HFFc6 (cell line): ENCODE results near the gene FBLIM1. TPM values are rescaled to one million over a fixed set of nuclear protein-coding genes. Genes with fewer than 3 reads are reported as not detected.

Experiments used
- DNase-seq: peaks from one replicate; pipeline ENCODE4 v3.0.0-alpha.2; 2018
- H3K27ac Mint-ChIP-seq: 2 replicates; pipeline ENCODE4 v1.8.0; 2020; ENCODE audit warnings: mild to moderate bottlenecking, mixed read lengths
- H3K27me3 Mint-ChIP-seq: 2 replicates; pipeline ENCODE4 v1.8.0; 2021; ENCODE audit warnings: mild to moderate bottlenecking, moderate library complexity, mixed read lengths; ENCODE audit not compliant: insufficient read depth
- H3K36me3 Mint-ChIP-seq: 2 replicates; pipeline ENCODE4 v1.8.0; 2021; ENCODE audit warnings: low read depth, mixed read lengths
- H3K4me1 Mint-ChIP-seq: 2 replicates; pipeline ENCODE4 v1.8.0; 2020; ENCODE audit warnings: low read depth, mixed read lengths
- H3K4me3 Mint-ChIP-seq: 2 replicates; pipeline ENCODE4 v1.8.0; 2020; ENCODE audit warnings: mild to moderate bottlenecking, moderate library complexity, mixed read lengths
- H3K9me3 Mint-ChIP-seq: 2 replicates; pipeline ENCODE4 v1.8.0; 2020; ENCODE audit warnings: mild to moderate bottlenecking, mixed read lengths
- CTCF ChIP-seq: fragments of 200-600 bp; sonication (generic); IDR thresholded peaks from 2 replicates; pipeline ENCODE4 v1.5.0; 2021; ENCODE audit warnings: antibody characterized with exemption, mild to moderate bottlenecking
- total RNA-seq, 6 experiments: library from RNA; stranded (reverse); fragmentation: NEBNext Ultra II Directional; extraction: Animal tissue kit (Norgen Biotek cat#: 25700); gene quantifications; 2 replicates in 1 of 6; 3 replicates in 5 of 6; pipeline ENCODE4 v1.2.3, GENCODE V29; 2021

The FBLIM1 gene
- total RNA-seq, 6 experiments from 2014 or later = 98.4 to 127 (median 110) TPM

- Mint-ChIP-seq H3K4me1 (peaks cover 57% of the 10 kb centered on the region), H3K36me3 (peaks cover 13% of the 10 kb centered on the region; the same call in 1 of the 2 replicates), H3K9me3 (no peaks in the 10 kb centered on the region), H3K4me3 (peak overlapping the region; percentile 91), H3K27me3 (peaks cover 1% of the 10 kb centered on the region; the same call in 1 of the 2 replicates), H3K27ac (peak overlapping the region; percentile 96)
- no peak for TF ChIP-seq CTCF
- DNase-seq = peak; percentile 79
Measured at GRCh38 chr1:15760520-15761211, 2.1 kb downstream of the FBLIM1 start.

DNA sequence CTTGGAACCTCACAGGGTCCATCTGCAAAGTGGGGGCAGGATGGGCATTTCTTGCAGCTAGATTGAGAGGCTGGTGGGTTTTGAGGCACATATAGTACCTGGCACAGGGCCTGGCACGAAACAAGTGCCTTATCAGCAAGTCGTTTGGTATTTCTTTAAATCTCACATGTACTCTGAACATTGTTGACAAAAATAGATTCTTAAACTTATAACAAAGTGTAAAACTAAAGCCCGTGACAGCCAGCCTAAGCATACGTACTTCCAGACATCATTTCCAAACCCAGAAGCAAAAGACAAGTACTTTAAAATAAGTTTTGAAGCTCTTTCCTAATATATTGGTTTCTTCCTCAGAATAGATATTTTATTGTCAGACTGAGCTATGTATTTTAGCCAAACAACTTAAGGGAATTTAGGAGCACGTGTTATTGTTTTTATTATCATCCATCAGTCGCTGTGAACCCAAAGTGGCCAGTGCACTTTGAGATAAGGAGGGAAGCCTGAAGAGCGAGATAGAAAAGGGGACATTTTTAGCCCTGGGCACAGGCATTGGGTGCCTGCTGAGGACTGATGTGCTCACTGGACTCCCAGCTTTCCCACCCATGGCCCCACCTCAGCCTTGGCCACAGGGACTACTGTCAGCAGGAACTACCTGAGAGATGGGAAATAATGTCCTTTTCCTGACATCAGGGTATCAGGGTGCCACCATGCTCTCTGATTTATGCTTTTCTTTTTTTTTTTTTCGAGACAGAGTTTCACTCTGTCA, 3.0 kb downstream of the FBLIM1 start:
- Mint-ChIP-seq H3K4me3 (peak overlapping the region; percentile 91), H3K27me3 (peaks cover 1% of the 10 kb centered on the region; the same call in 1 of the 2 replicates), H3K36me3 (peaks cover 16% of the 10 kb centered on the region; the same call in 1 of the 2 replicates), H3K4me1 (peaks cover 53% of the 10 kb centered on the region), H3K9me3 (no peaks in the 10 kb centered on the region), H3K27ac (peak overlapping the region; percentile 96)
- TF ChIP-seq CTCF = no peak
- DNase-seq = no peak

GRCh38 chr1:15762546-15762945, 4.0 kb downstream of the FBLIM1 start:
- Mint-ChIP-seq H3K27me3 (peaks cover 1% of the 10 kb centered on the region; the same call in 1 of the 2 replicates), H3K4me1 (peaks cover 48% of the 10 kb centered on the region), H3K27ac (peak overlapping the region; percentile 14; the same call in 1 of the 2 replicates), H3K36me3 (peaks cover 16% of the 10 kb centered on the region; the same call in 1 of the 2 replicates), H3K9me3 (no peaks in the 10 kb centered on the region), H3K4me3 (no peak overlapping the region)
- TF ChIP-seq CTCF = no peak
- DNase-seq = no peak

DNA sequence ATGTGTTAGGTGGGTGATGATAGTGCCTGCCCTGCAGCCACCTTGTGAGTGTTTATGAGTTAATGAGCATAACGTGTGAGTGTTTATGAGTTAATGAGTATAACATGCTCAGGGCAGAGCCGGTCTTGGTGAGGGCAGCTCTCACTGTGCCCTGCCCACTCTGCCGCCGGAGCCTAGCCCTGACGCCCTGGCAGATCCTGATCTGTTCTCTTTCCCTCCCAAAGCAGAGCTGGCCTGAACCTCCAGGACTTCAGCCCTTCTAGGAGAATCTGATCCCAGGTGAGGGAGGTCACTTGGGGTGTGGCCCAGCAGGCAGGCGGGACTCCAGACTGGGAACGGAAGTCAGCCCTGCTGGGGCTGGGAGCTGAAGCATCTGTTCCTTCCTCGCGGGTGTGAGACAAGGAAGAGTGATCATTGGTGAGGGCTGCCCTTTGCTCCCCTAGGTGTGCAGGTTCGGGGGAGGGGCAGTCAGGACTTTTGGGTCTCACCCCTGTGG, 5.7 kb downstream of the FBLIM1 start:
- no peak for DNase-seq
- TF ChIP-seq CTCF = no peak
- Mint-ChIP-seq H3K36me3 (peaks cover 20% of the 10 kb centered on the region), H3K27ac (peak overlapping the region; percentile 36), H3K4me1 (peaks cover 47% of the 10 kb centered on the region), H3K27me3 (peaks cover 1% of the 10 kb centered on the region; the same call in 1 of the 2 replicates), H3K9me3 (no peaks in the 10 kb centered on the region), H3K4me3 (no peak overlapping the region)

DNA sequence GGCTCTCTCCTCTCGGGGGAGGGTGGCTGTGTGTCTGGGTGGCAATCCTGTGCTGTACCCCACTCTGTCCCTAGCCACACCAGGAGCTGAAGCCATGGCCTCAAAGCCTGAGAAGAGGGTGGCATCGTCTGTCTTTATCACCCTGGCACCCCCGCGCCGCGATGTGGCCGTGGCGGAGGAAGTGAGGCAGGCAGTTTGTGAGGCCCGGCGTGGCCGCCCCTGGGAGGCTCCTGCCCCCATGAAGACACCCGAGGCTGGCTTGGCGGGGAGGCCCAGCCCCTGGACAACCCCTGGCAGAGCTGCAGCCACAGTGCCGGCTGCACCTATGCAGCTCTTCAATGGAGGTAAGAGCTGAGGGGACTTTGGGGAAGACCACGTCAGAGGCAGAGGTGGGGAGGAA, 6.3 kb downstream of the FBLIM1 start:
- H3K27me3 Mint-ChIP-seq = peaks cover 1% of the 10 kb centered on the region; the same call in 1 of the 2 replicates
- no peaks in the 10 kb centered on the region for H3K9me3 Mint-ChIP-seq
- H3K27ac Mint-ChIP-seq = peak overlapping the region; percentile 90; the same call in 1 of the 2 replicates
- peaks cover 41% of the 10 kb centered on the region for H3K4me1 Mint-ChIP-seq
- H3K4me3 Mint-ChIP-seq = no peak overlapping the region
- TF ChIP-seq CTCF = no peak
- DNase-seq = no peak
- H3K36me3 Mint-ChIP-seq = peaks cover 20% of the 10 kb centered on the region
